CD14-positive monocyte (primary cell): ENCODE measurements around the gene SLC3A2. TPM values are rescaled to one million over a fixed set of nuclear protein-coding genes. Genes with fewer than 3 reads are reported as not detected.

Experiments
- DNase-seq, 3 donors: peaks; one replicate each; pipeline ENCODE4 v3.0.0-alpha.2; 2011 to 2022
- H2AFZ ChIP-seq: 2 replicates; pipeline ENCODE4 v1.6.0; 2012; ENCODE audit warnings: mild to moderate bottlenecking, low read depth, low read length, inconsistent platforms; ENCODE audit not compliant: insufficient read depth, poor library complexity, severe bottlenecking
- H3K27ac ChIP-seq, 2 donors: 1 replicate in 1 of 2; 2 replicates in 1 of 2; pipeline ENCODE4 v1.5.1; 2012 to 2013; ENCODE audit warnings: low read length in 2 of 2, control low read depth in 1 of 2, inconsistent platforms in 1 of 2, low read depth in 1 of 2, mild to moderate bottlenecking in 1 of 2
- H3K27me3 ChIP-seq, 2 donors: one replicate each; pipeline versions ENCODE4 v1.6.0 to v1.6.1; 2011 to 2013; ENCODE audit warnings: low read length in 2 of 2; ENCODE audit not compliant: control insufficient read depth in 2 of 2, insufficient read depth in 2 of 2
- H3K36me3 ChIP-seq, 2 donors: replicated peaks in 1 of 2; 1 replicate in 1 of 2; 2 replicates in 1 of 2; pipeline versions ENCODE4 v1.5.1 to v1.6.1; 2012 to 2013; ENCODE audit warnings: low read length in 2 of 2, control low read depth in 1 of 2, inconsistent platforms in 1 of 2, mild to moderate bottlenecking in 1 of 2; ENCODE audit not compliant: insufficient read depth in 2 of 2, control insufficient read depth in 1 of 2
- H3K4me1 ChIP-seq, 2 donors: 1 replicate in 1 of 2; 2 replicates in 1 of 2; pipeline versions ENCODE4 v1.5.1 to v1.6.1; 2012 to 2013; ENCODE audit warnings: low read length in 2 of 2, control low read depth in 1 of 2, inconsistent platforms in 1 of 2, mild to moderate bottlenecking in 1 of 2, moderate library complexity in 1 of 2; ENCODE audit not compliant: insufficient read depth in 2 of 2, control insufficient read depth in 1 of 2
- H3K4me2 ChIP-seq: replicated peaks from 2 replicates; pipeline ENCODE3; 2012; ENCODE audit warnings: low read length, moderate library complexity, mild to moderate bottlenecking; ENCODE audit not compliant: poor library complexity, severe bottlenecking; ENCODE audit errors: extremely low read depth
- H3K4me3 ChIP-seq, 3 experiments: fragments of 200-600 bp in 1 of 3; sonication (generic) in 1 of 3; replicated peaks in 1 of 3; 1 replicate in 2 of 3; 2 replicates in 1 of 3; pipeline ENCODE4 v1.5.1; 2011 to 2013; ENCODE audit warnings: low read length in 3 of 3, mild to moderate bottlenecking in 3 of 3, control low read depth in 2 of 3, low read depth in 2 of 3, inconsistent platforms in 1 of 3, moderate library complexity in 1 of 3
- H3K79me2 ChIP-seq: 2 replicates; pipeline ENCODE4 v1.6.0; 2012; ENCODE audit warnings: mild to moderate bottlenecking, control low read depth, inconsistent platforms, low read length, moderate library complexity; ENCODE audit not compliant: insufficient read depth
- H3K9ac ChIP-seq: 2 replicates; pipeline ENCODE4 v1.6.0; 2017; ENCODE audit warnings: low read length, mild to moderate bottlenecking; ENCODE audit not compliant: insufficient read depth, poor library complexity, severe bottlenecking
- H3K9me3 ChIP-seq, 2 donors: replicated peaks in 1 of 2; 1 replicate in 1 of 2; 2 replicates in 1 of 2; pipeline versions ENCODE4 v1.5.1 to v1.6.1; 2012 to 2013; ENCODE audit warnings: low read length in 2 of 2, control low read depth in 1 of 2; ENCODE audit not compliant: control insufficient read depth in 1 of 2, insufficient read depth in 1 of 2
- H4K20me1 ChIP-seq: 2 replicates; pipeline ENCODE4 v1.6.0; 2012; ENCODE audit warnings: mild to moderate bottlenecking, low read length, control low read depth, moderate library complexity; ENCODE audit not compliant: insufficient read depth
- H3K27ac Mint-ChIP-seq, 7 donors: one replicate each; pipeline ENCODE4 v1.8.0; 2020; ENCODE audit warnings: mild to moderate bottlenecking in 7 of 7, mixed read lengths in 7 of 7, moderate library complexity in 6 of 7, inconsistent platforms in 2 of 7
- H3K27me3 Mint-ChIP-seq, 3 donors: one replicate each; pipeline ENCODE4 v1.8.0; 2021 to 2022; ENCODE audit warnings: low read depth in 3 of 3, mild to moderate bottlenecking in 3 of 3, mixed read lengths in 3 of 3, moderate library complexity in 3 of 3, inconsistent platforms in 1 of 3
- H3K36me3 Mint-ChIP-seq, 2 donors: one replicate each; pipeline ENCODE4 v1.8.0; 2020; ENCODE audit warnings: mixed read lengths in 2 of 2, inconsistent platforms in 1 of 2, mild to moderate bottlenecking in 1 of 2
- H3K4me1 Mint-ChIP-seq: one replicate; pipeline ENCODE4 v1.8.0; 2020; ENCODE audit warnings: mild to moderate bottlenecking, mixed read lengths
- H3K4me3 Mint-ChIP-seq, 2 donors: one replicate each; pipeline ENCODE4 v1.8.0; 2020; ENCODE audit warnings: mild to moderate bottlenecking in 2 of 2, mixed read lengths in 2 of 2, moderate library complexity in 1 of 2
- H3K9me3 Mint-ChIP-seq, 7 donors: one replicate each; pipeline ENCODE4 v1.8.0; 2020 to 2022; ENCODE audit warnings: mixed read lengths in 7 of 7, mild to moderate bottlenecking in 6 of 7, moderate library complexity in 6 of 7, inconsistent platforms in 2 of 7
- CTCF ChIP-seq: fragments of 200-600 bp; IDR thresholded peaks from one replicate; pipeline ENCODE4 v1.8.0; 2022; ENCODE audit warnings: antibody characterized with exemption, mild to moderate bottlenecking
- WGBS: methylation state at CpG from one replicate; pipeline ENCODE4 v1.1.5; 2013; ENCODE audit warnings: missing lambda C conversion rate; ENCODE audit not compliant: insufficient coverage; 5-methylcytosine and 5-hydroxymethylcytosine counted together
- intact Hi-C, 2 donors: fragments of 100-400 bp; cut with micrococcal nuclease; formaldehyde crosslinking; loops; one replicate each; pipeline versions ENCODE4 v1.15.0 to v1.15.1; 2023
- polyA plus RNA-seq, 3 donors: library from polyadenylated mRNA; depleted of rRNA in 1 of 3; unstranded in 2 of 3; stranded (reverse) in 1 of 3; fragments of 300-500 nt in 2 of 3; fragments of >200 nt in 1 of 3; fragmentation: Illumina TruSeq in 2 of 3; gene quantifications; 1 replicate in 2 of 3; 2 replicates in 1 of 3; pipeline ENCODE4 v1.2.3, GENCODE V29; 2012 to 2021

SLC3A2 gene
- polyA plus RNA-seq, 3 donors, result 156 to 231 (median 189) TPM

GRCh38 chr11:62914416-62914815 is 33.7 kb downstream of the SLC3A2 start:
- Histone ChIP-seq H3K79me2 (no peaks in the 10 kb centered on the region), H3K27me3 (no peaks in the 10 kb centered on the region), H3K27ac (no peak overlapping the region), H3K9ac (no peak overlapping the region), H2AFZ (no peak overlapping the region), H3K4me1 (no peaks in the 10 kb centered on the region), H3K9me3 (no peaks in the 10 kb centered on the region), H4K20me1 (no peaks in the 10 kb centered on the region), H3K36me3 (no peaks in the 10 kb centered on the region), H3K4me3 (no peak overlapping the region), H3K4me2 (no peak overlapping the region)
- no peak overlapping the region for H3K4me3 Mint-ChIP-seq
- H3K9me3 Mint-ChIP-seq, result no peaks in the 10 kb centered on the region
- no peaks in the 10 kb centered on the region for H3K36me3 Mint-ChIP-seq
- H3K4me1 Mint-ChIP-seq, result no peaks in the 10 kb centered on the region
- intact Hi-C loops, result no loop called here
- no peak for DNase-seq
- no peak overlapping the region for H3K27ac Mint-ChIP-seq
- peaks cover 3 to 15% (median 13%) of the 10 kb centered on the region in 3 donors for H3K27me3 Mint-ChIP-seq
- no peak for TF ChIP-seq CTCF
- WGBS, result no CpG with 5 or more reads among the region's 1 CpG

DNA sequence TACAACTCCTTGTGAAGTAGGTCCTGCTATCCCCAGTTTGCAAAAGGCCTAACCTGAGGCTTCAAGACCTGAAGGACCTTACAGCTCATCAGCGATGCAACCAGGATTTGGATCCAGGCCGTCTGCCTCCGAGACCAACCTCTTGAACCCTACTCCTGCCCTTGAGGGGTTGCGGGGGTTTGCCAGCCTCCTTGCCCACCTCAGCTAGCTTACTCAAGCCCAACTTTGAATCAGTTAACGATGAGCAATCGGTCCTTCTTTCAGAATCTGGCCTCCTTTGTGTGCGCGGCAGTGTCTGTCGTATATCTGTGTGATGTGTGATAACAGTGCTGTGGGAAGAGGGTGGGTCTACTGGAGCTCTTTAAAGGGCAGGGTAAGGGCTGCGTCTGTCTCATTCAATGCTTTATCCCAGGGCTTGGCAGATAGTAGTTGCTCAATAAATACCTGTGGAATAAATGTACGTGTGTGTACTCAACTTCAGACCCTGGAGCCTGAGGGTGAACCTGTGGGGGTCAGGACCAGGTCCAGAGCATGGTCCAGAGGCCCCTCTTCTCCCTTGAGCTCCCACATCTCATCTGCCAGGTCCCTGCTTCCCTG is 37.3 kb downstream of the SLC3A2 start:
- no peak overlapping the region for H3K27ac Mint-ChIP-seq

More for the DNA sequence above, 37.3 kb downstream of the SLC3A2 start:
- no peak overlapping the region for H3K4me2 ChIP-seq
- H3K9me3 Mint-ChIP-seq, result peaks cover 0 to 5% (median 0%) of the 10 kb centered on the region in 7 donors
- no peak for TF ChIP-seq CTCF
- H4K20me1 ChIP-seq, result no peaks in the 10 kb centered on the region
- no peaks in the 10 kb centered on the region for H3K36me3 Mint-ChIP-seq
- H3K36me3 ChIP-seq, result no peaks in the 10 kb centered on the region
- H3K4me3 Mint-ChIP-seq, result no peak overlapping the region
- no peak for DNase-seq
- H3K79me2 ChIP-seq, result no peaks in the 10 kb centered on the region
- H3K9ac ChIP-seq, result no peak overlapping the region
- intact Hi-C loops, result no loop called here
- 95% methylated on average over 8 of the region's 11 CpGs for WGBS
- H3K4me1 Mint-ChIP-seq, result no peaks in the 10 kb centered on the region
- no peaks in the 10 kb centered on the region for H3K9me3 ChIP-seq
- no peaks in the 10 kb centered on the region for H3K4me1 ChIP-seq
- no peak overlapping the region for H2AFZ ChIP-seq
- no peak overlapping the region for H3K4me3 ChIP-seq
- H3K27me3 ChIP-seq, result peaks cover 3 to 13% of the 10 kb centered on the region in 2 donors
- H3K27me3 Mint-ChIP-seq, result peaks cover 29 to 41% (median 32%) of the 10 kb centered on the region in 3 donors
- H3K27ac ChIP-seq, result no peak overlapping the region
